ENCODE results near the gene CHAD.

DNA sequence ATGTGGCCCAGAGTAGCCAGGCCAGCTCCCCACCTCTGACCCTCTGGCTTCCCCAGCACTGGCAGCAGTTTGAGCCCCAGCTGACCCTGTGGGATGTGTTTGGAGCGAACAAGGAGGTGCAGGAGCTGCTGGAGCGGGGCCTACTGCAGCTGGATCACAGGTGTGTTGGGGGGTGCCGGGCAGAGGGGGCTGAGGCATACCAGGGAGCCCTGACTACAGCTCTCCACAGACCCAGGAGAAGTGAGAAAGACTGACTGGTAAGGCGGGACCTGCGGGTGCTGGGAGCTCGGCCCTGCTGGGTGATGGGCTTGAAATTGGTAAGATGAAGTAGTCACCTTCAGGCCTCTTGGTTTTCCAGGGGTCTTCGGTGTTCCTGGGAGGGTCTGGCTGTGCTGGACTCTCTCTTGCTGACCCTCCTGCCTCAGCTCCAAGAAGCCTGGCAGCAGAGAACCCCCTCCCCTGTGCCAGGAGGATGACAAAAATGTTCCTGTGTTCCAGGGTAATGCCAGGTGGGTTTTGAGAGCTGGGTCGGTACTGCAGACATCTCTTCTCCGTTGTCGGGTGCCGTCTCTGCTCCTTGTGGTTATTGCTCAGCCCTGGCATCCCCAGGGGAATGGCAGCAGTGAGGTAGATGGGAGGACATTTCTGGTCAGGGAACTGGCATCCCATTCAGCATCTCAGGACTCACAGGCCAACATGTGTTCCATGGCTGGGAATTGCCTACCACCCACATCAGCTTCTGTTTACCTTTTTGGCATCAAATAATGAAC, 15.9 kb upstream of the CHAD start:
- TF ChIP-seq, protein P1, sequence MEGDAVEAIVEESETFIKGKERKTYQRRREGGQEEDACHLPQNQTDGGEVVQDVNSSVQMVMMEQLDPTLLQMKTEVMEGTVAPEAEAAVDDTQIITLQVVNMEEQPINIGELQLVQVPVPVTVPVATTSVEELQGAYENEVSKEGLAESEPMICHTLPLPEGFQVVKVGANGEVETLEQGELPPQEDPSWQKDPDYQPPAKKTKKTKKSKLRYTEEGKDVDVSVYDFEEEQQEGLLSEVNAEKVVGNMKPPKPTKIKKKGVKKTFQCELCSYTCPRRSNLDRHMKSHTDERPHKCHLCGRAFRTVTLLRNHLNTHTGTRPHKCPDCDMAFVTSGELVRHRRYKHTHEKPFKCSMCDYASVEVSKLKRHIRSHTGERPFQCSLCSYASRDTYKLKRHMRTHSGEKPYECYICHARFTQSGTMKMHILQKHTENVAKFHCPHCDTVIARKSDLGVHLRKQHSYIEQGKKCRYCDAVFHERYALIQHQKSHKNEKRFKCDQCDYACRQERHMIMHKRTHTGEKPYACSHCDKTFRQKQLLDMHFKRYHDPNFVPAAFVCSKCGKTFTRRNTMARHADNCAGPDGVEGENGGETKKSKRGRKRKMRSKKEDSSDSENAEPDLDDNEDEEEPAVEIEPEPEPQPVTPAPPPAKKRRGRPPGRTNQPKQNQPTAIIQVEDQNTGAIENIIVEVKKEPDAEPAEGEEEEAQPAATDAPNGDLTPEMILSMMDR (conservative IDR thresholded peaks at IDR 0.05) = no peak
- TF ChIP-seq ZFX (IDR thresholded peaks at IDR 0.05) = no peak

All from C4-2B (cell line).